ENCODE measurements around the gene RPH3AL. TPM values are rescaled to one million over a fixed set of nuclear protein-coding genes. Genes with fewer than 3 reads are reported as not detected.
A peak's percentile ranks its signal among the peaks of the same experiment; 100 is the strongest.

RPH3AL gene
- total and polyA plus RNA-seq, 10 of the 15 experiments (the other 5 are each of a cell fraction or from before 2014, with no cell fraction given), result 0.04 to 1.2 (median 0.47) TPM; not detected in 2

DNA sequence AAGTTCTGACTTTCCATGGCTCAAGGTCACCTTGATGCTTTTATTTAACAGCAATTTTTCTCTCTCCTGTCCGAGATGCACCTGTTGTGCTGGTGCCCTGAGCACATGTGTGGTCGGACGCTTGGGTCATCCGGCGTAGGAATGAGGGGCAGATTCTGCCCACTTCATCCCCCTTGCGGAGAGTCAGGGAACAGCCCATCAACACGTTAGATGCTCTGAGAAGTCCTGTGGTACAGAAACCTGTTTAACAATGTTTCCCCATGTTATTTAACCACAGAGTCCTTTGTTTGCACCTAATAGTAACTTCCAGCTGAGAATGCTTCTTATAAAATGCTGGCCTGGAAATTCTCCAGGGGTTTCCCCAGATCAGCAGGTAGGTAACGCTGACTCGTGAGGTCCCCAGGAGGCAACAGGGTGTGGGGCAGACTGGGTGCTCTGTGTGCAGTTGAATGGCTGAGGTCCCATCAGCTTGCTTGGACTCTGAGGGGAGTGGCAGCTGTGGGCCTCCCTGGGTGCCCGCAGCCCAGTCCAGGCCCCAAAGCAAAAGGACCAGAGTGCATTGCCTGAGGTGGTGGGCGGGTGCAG, 189.0 kb downstream of the RPH3AL start:
- FAIRE-seq (peak; percentile 13), ATAC-seq (peak; percentile 40), DNase-seq (ENCODE audit: low read depth, low spot score) (no peak)
- no peaks in the 10 kb centered on the region; the same call in 2 of the 3 replicates for H3K9me3 ChIP-seq (replicated peaks; ENCODE audit: control insufficient read depth, insufficient read depth, low read length)
- WGBS (ENCODE audit: insufficient coverage, insufficient replicate concordance, low lambda C conversion rate, missing lambda C conversion rate), result 42% methylated on average over 10 of the region's 11 CpGs
- in situ Hi-C loops (cut with MboI), result loop anchor here (5.0 kb wide), 1 partner anchor 149 kb away; no protein-coding TSS in a partner anchor
- H3K27ac ChIP-seq (ENCODE audit: control insufficient read depth, insufficient read depth), result no peak overlapping the region
- ChIA-PET POLR2A (no interaction called here), RAD21 (ENCODE audit: unreplicated experiment) (interaction anchor here (0.9 kb wide), 1 partner anchor 587 kb away, joined by 3 read pairs; no protein-coding TSS in a partner anchor), SMC1A (ENCODE audit: uncharacterized antibody, unreplicated experiment) (no interaction called here), CTCF (interaction anchor here (1.6 kb wide), 1 partner anchor 817 kb away, joined by 3 read pairs; no protein-coding TSS in a partner anchor)
- no peak overlapping the region for H3K4me3 ChIP-seq
- H3K9ac ChIP-seq (ENCODE audit: control insufficient read depth, insufficient read depth, low read length), result no peak overlapping the region
- no peaks in the 10 kb centered on the region for H4K20me1 ChIP-seq (ENCODE audit: control insufficient read depth, insufficient read depth)
- no peaks in the 10 kb centered on the region for H3K4me1 ChIP-seq (ENCODE audit: control insufficient read depth, insufficient read depth, low read length)
- no peaks in the 10 kb centered on the region for H3K79me2 ChIP-seq (ENCODE audit: control insufficient read depth, insufficient read depth, low read length)
- no peak overlapping the region for H3K4me2 ChIP-seq (ENCODE audit: control insufficient read depth, insufficient read depth)
- H3K27me3 ChIP-seq (replicated peaks in 1 of 2; ENCODE audit: control insufficient read depth in 2 of 2, insufficient read depth in 2 of 2, low read length in 1 of 2), result no peaks in the 10 kb centered on the region
- H2AFZ ChIP-seq (ENCODE audit: control insufficient read depth, low read depth, low read length), result no peak overlapping the region
- no TSS peak for BruUV-seq (replicated peaks)
- intact Hi-C loops (cut with micrococcal nuclease; ENCODE audit: unreplicated experiment), result loop anchor here (5.0 kb wide), 2 partner anchors 149 to 539 kb away; no protein-coding TSS in a partner anchor
- H3K36me3 ChIP-seq (ENCODE audit: control insufficient read depth in 2 of 2, insufficient read depth in 2 of 2, low read length in 1 of 2), result no peaks in the 10 kb centered on the region
- TF ChIP-seq SREBF2 (IDR thresholded peaks at IDR 0.05; ENCODE audit: low read length) (no peak), SREBF1 (IDR thresholded peaks at IDR 0.05; ENCODE audit: low read length) (no peak), HDAC2 (IDR thresholded peaks at IDR 0.05) (no peak), RUNX3 (IDR thresholded peaks at IDR 0.05; ENCODE audit: low read length) (0 out of 2 replicates have a peak, but pooled peaks have one; percentile 12), PAX8 (IDR thresholded peaks at IDR 0.05) (no peak), ESRRA (IDR thresholded peaks at IDR 0.05; ENCODE audit: low read length) (0 out of 2 replicates have a peak, but pooled peaks have one; percentile 35), TCF7 (IDR thresholded peaks at IDR 0.05; ENCODE audit: borderline replicate concordance) (no peak), NFYA (IDR thresholded peaks at IDR 0.05; ENCODE audit: borderline replicate concordance, low read depth, low read length) (no peak), RB1 (IDR thresholded peaks at IDR 0.05; ENCODE audit: borderline replicate concordance) (no peak), SIN3A (IDR thresholded peaks at IDR 0.05; ENCODE audit: low read depth, low read length) (no peak)
- TF ChIP-seq, protein P1, sequence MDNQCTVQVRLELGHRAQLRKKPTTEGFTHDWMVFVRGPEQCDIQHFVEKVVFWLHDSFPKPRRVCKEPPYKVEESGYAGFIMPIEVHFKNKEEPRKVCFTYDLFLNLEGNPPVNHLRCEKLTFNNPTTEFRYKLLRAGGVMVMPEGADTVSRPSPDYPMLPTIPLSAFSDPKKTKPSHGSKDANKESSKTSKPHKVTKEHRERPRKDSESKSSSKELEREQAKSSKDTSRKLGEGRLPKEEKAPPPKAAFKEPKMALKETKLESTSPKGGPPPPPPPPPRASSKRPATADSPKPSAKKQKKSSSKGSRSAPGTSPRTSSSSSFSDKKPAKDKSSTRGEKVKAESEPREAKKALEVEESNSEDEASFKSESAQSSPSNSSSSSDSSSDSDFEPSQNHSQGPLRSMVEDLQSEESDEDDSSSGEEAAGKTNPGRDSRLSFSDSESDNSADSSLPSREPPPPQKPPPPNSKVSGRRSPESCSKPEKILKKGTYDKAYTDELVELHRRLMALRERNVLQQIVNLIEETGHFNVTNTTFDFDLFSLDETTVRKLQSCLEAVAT (IDR thresholded peaks at IDR 0.05), result no peak
- TF ChIP-seq, protein P2, sequence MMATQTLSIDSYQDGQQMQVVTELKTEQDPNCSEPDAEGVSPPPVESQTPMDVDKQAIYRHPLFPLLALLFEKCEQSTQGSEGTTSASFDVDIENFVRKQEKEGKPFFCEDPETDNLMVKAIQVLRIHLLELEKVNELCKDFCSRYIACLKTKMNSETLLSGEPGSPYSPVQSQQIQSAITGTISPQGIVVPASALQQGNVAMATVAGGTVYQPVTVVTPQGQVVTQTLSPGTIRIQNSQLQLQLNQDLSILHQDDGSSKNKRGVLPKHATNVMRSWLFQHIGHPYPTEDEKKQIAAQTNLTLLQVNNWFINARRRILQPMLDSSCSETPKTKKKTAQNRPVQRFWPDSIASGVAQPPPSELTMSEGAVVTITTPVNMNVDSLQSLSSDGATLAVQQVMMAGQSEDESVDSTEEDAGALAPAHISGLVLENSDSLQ (IDR thresholded peaks at IDR 0.05), result no peak
- TF ChIP-seq, protein P3, sequence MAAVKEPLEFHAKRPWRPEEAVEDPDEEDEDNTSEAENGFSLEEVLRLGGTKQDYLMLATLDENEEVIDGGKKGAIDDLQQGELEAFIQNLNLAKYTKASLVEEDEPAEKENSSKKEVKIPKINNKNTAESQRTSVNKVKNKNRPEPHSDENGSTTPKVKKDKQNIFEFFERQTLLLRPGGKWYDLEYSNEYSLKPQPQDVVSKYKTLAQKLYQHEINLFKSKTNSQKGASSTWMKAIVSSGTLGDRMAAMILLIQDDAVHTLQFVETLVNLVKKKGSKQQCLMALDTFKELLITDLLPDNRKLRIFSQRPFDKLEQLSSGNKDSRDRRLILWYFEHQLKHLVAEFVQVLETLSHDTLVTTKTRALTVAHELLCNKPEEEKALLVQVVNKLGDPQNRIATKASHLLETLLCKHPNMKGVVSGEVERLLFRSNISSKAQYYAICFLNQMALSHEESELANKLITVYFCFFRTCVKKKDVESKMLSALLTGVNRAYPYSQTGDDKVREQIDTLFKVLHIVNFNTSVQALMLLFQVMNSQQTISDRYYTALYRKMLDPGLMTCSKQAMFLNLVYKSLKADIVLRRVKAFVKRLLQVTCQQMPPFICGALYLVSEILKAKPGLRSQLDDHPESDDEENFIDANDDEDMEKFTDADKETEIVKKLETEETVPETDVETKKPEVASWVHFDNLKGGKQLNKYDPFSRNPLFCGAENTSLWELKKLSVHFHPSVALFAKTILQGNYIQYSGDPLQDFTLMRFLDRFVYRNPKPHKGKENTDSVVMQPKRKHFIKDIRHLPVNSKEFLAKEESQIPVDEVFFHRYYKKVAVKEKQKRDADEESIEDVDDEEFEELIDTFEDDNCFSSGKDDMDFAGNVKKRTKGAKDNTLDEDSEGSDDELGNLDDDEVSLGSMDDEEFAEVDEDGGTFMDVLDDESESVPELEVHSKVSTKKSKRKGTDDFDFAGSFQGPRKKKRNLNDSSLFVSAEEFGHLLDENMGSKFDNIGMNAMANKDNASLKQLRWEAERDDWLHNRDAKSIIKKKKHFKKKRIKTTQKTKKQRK (IDR thresholded peaks at IDR 0.05; ENCODE audit: low read depth, low read length), result no peak
- TF ChIP-seq, protein P4, sequence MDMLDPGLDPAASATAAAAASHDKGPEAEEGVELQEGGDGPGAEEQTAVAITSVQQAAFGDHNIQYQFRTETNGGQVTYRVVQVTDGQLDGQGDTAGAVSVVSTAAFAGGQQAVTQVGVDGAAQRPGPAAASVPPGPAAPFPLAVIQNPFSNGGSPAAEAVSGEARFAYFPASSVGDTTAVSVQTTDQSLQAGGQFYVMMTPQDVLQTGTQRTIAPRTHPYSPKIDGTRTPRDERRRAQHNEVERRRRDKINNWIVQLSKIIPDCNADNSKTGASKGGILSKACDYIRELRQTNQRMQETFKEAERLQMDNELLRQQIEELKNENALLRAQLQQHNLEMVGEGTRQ (IDR thresholded peaks at IDR 0.05; ENCODE audit: borderline replicate concordance, low read depth, low read length), result no peak
- TF ChIP-seq, protein P5, sequence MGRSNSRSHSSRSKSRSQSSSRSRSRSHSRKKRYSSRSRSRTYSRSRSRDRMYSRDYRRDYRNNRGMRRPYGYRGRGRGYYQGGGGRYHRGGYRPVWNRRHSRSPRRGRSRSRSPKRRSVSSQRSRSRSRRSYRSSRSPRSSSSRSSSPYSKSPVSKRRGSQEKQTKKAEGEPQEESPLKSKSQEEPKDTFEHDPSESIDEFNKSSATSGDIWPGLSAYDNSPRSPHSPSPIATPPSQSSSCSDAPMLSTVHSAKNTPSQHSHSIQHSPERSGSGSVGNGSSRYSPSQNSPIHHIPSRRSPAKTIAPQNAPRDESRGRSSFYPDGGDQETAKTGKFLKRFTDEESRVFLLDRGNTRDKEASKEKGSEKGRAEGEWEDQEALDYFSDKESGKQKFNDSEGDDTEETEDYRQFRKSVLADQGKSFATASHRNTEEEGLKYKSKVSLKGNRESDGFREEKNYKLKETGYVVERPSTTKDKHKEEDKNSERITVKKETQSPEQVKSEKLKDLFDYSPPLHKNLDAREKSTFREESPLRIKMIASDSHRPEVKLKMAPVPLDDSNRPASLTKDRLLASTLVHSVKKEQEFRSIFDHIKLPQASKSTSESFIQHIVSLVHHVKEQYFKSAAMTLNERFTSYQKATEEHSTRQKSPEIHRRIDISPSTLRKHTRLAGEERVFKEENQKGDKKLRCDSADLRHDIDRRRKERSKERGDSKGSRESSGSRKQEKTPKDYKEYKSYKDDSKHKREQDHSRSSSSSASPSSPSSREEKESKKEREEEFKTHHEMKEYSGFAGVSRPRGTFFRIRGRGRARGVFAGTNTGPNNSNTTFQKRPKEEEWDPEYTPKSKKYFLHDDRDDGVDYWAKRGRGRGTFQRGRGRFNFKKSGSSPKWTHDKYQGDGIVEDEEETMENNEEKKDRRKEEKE (IDR thresholded peaks at IDR 0.05), result no peak
